HG03457 (cell line): ENCODE results near the gene DPP6.
"Not testable (repeated sequence)": the region's sequence is repeated elsewhere in the genome, so short reads cannot be mapped to it uniquely, and the experiment has no call there.

ENCODE experiments used
- ATAC-seq: cut with Tn5 transposase; IDR thresholded peaks from one replicate; pipeline ENCODE4 v1.9.1; 2021; ENCODE audit warnings: moderate number of reproducible peaks; ENCODE audit not compliant: unreplicated experiment

Gene DPP6

GRCh38 chr7:154644366-154644765 is 592.2 kb downstream of the DPP6 start:
- ATAC-seq, result no peak

- no peak for ATAC-seq
These were observed 594.2 kb downstream of the DPP6 start for GRCh38 chr7:154646126-154647013.

GRCh38 chr7:154647625-154648024 is 595.4 kb downstream of the DPP6 start:
- no peak for ATAC-seq

- no peak for ATAC-seq
These were observed 596.8 kb downstream of the DPP6 start for GRCh38 chr7:154649015-154649414.

- ATAC-seq, result no peak
These were observed 597.2 kb downstream of the DPP6 start for GRCh38 chr7:154649434-154649833.

- no peak for ATAC-seq
These were observed 598.1 kb downstream of the DPP6 start for GRCh38 chr7:154650275-154650674.

- no peak for ATAC-seq
These were observed 599.3 kb downstream of the DPP6 start for GRCh38 chr7:154651501-154651900.

- ATAC-seq, result no peak
These were observed 600.4 kb downstream of the DPP6 start for GRCh38 chr7:154652564-154652963.

- ATAC-seq, result no peak
These were observed 601.1 kb downstream of the DPP6 start for GRCh38 chr7:154653281-154653680.

GRCh38 chr7:154656618-154657017 is 604.4 kb downstream of the DPP6 start:
- ATAC-seq, result no peak

GRCh38 chr7:154666768-154667167 is 614.6 kb downstream of the DPP6 start:
- ATAC-seq, result no peak

- no peak for ATAC-seq
These were observed 620.6 kb downstream of the DPP6 start for GRCh38 chr7:154672659-154673415.

GRCh38 chr7:154674191-154674590 is 622.0 kb downstream of the DPP6 start:
- ATAC-seq, result no peak

GRCh38 chr7:154675560-154675959 is 623.4 kb downstream of the DPP6 start:
- ATAC-seq, result no peak

GRCh38 chr7:154676033-154676421 is 623.8 kb downstream of the DPP6 start:
- ATAC-seq, result not testable (repeated sequence)

- no peak for ATAC-seq
These were observed 624.4 kb downstream of the DPP6 start for GRCh38 chr7:154676422-154677073.

GRCh38 chr7:154677454-154677853 is 625.3 kb downstream of the DPP6 start:
- ATAC-seq, result no peak

GRCh38 chr7:154678001-154678550 is 625.9 kb downstream of the DPP6 start:
- ATAC-seq, result not testable (repeated sequence)

GRCh38 chr7:154679379-154680053 is 627.3 kb downstream of the DPP6 start:
- ATAC-seq, result no peak

GRCh38 chr7:154680894-154681659 is 628.9 kb downstream of the DPP6 start:
- no peak for ATAC-seq
